Neural cell (in vitro differentiated cells): ENCODE measurements around the gene GBA2. TPM values are rescaled to one million over a fixed set of nuclear protein-coding genes. Genes with fewer than 3 reads are reported as not detected.

ENCODE experiments used
- H2AFZ ChIP-seq: fragments of 200-600, 300-800 bp; sonication (generic), shearing (Covaris generic); 2 replicates; pipeline ENCODE4 v1.6.0; 2014; ENCODE audit warnings: low read depth, mild to moderate bottlenecking, antibody characterized with exemption, low read length, moderate library complexity
- H3F3A ChIP-seq: fragments of 200-600 bp; shearing (Covaris generic); 2 replicates; pipeline ENCODE4 v1.6.1; 2016; ENCODE audit warnings: mild to moderate bottlenecking, moderate library complexity, mixed read lengths, antibody characterized with exemption, low read length; ENCODE audit not compliant: insufficient read depth, poor library complexity, severe bottlenecking
- H3K27ac ChIP-seq: fragments of 200-600, 300-800 bp; sonication (generic), shearing (Covaris generic); 2 replicates; pipeline ENCODE4 v1.5.1; 2014; ENCODE audit warnings: mild to moderate bottlenecking, low read length, moderate library complexity
- H3K27me3 ChIP-seq: fragments of 300-800, 200-600 bp; sonication (generic), shearing (Covaris generic); 2 replicates; pipeline ENCODE4 v1.6.0; 2014; ENCODE audit warnings: mild to moderate bottlenecking, low read depth, low read length, moderate library complexity; ENCODE audit not compliant: insufficient read depth
- H3K36me3 ChIP-seq: fragments of 300-800, 200-600 bp; sonication (generic), shearing (Covaris generic); 2 replicates; pipeline ENCODE4 v1.5.1; 2014; ENCODE audit warnings: mild to moderate bottlenecking, antibody characterized with exemption, low read length, moderate library complexity; ENCODE audit not compliant: insufficient read depth
- H3K4me2 ChIP-seq: fragments of 300-800, 200-600 bp; sonication (generic), shearing (Covaris generic); 2 replicates; pipeline ENCODE4 v1.6.0; 2014; ENCODE audit warnings: mild to moderate bottlenecking, low read length
- H3K4me3 ChIP-seq: fragments of 300-800, 200-600 bp; sonication (generic), shearing (Covaris generic); 2 replicates; pipeline ENCODE4 v1.5.1; 2014; ENCODE audit warnings: mild to moderate bottlenecking, low read length, moderate library complexity
- H3K79me2 ChIP-seq: fragments of 200-600 bp; shearing (Covaris generic); replicated peaks from 2 replicates; pipeline ENCODE4 v1.6.0; 2014; ENCODE audit warnings: mild to moderate bottlenecking, low read length, moderate library complexity; ENCODE audit not compliant: insufficient read depth
- H3K9ac ChIP-seq: fragments of 300-800, 200-600 bp; sonication (generic), shearing (Covaris generic); 2 replicates; pipeline ENCODE4 v1.6.1; 2016; ENCODE audit warnings: mild to moderate bottlenecking, low read length, mixed read lengths
- H3K9me2 ChIP-seq: fragments of 200-600 bp; shearing (Covaris generic); 2 replicates; pipeline ENCODE4 v1.6.1; 2016; ENCODE audit warnings: mild to moderate bottlenecking, low read length, mixed read lengths; ENCODE audit not compliant: insufficient read depth
- H3K9me3 ChIP-seq: fragments of 200-600, 300-800 bp; sonication (generic), shearing (Covaris generic); 2 replicates; pipeline ENCODE4 v1.6.1; 2016; ENCODE audit warnings: mild to moderate bottlenecking, mixed run types, low read length, moderate library complexity, mixed read lengths
- H4K20me1 ChIP-seq: fragments of 200-600 bp; shearing (Covaris generic); 2 replicates; pipeline ENCODE4 v1.6.1; 2016; ENCODE audit warnings: mild to moderate bottlenecking, mixed run types; ENCODE audit not compliant: insufficient read depth
- EP300 ChIP-seq: fragments of 450-650 bp; conservative IDR thresholded peaks from 2 replicates; pipeline ENCODE4 v1.6.1; 2014; ENCODE audit warnings: antibody characterized with exemption, mild to moderate bottlenecking, moderate library complexity; ENCODE audit not compliant: poor library complexity, severe bottlenecking
- EZH2 ChIP-seq: fragments of 200-600, 300-800 bp; shearing (Covaris generic), sonication (generic); IDR thresholded peaks from 2 replicates; pipeline ENCODE4 v1.6.1; 2014; ENCODE audit warnings: antibody characterized with exemption, low read length, borderline replicate concordance, mild to moderate bottlenecking; ENCODE audit not compliant: insufficient read depth, poor library complexity, severe bottlenecking
- MXI1 ChIP-seq: fragments of 450-650 bp; conservative IDR thresholded peaks from 2 replicates; pipeline ENCODE4 v1.6.1; 2014; ENCODE audit warnings: antibody characterized with exemption, mild to moderate bottlenecking; ENCODE audit not compliant: poor library complexity, severe bottlenecking
- POLR2AphosphoS5 ChIP-seq: IDR thresholded peaks from 2 replicates; pipeline ENCODE4 v1.6.1; 2012
- RAD21 ChIP-seq: fragments of 450-650 bp; conservative IDR thresholded peaks from 2 replicates; pipeline ENCODE4 v1.6.1; 2014; ENCODE audit warnings: antibody characterized with exemption, mild to moderate bottlenecking, moderate library complexity
- SMC3 ChIP-seq: fragments of 450-650 bp; conservative IDR thresholded peaks from 2 replicates; pipeline ENCODE4 v1.6.1; 2014; ENCODE audit warnings: antibody characterized with exemption, mild to moderate bottlenecking, moderate library complexity; ENCODE audit not compliant: poor library complexity
- TAF1 ChIP-seq: IDR thresholded peaks from 2 replicates; pipeline ENCODE4 v1.6.1; 2012; ENCODE audit warnings: low read depth
- polyA plus RNA-seq: library from polyadenylated mRNA; depleted of rRNA; stranded (reverse); fragments of >200 nt; gene quantifications from 2 replicates; pipeline ENCODE4 v1.2.3, GENCODE V29; 2014
- TF ChIP-seq, protein P1 (sequence below): fragments of 450-650 bp; IDR thresholded peaks from 2 replicates; pipeline ENCODE4 v1.5.1; 2014; ENCODE audit warnings: antibody characterized with exemption, mild to moderate bottlenecking, moderate library complexity; ENCODE audit not compliant: poor library complexity, severe bottlenecking
- TF ChIP-seq, protein P2 (sequence below): IDR thresholded peaks from 2 replicates; pipeline ENCODE4 v1.6.1; 2012; ENCODE audit warnings: borderline replicate concordance

The GBA2 gene
- polyA plus RNA-seq, 1 donor from 2014 or later = 113 TPM

DNA sequence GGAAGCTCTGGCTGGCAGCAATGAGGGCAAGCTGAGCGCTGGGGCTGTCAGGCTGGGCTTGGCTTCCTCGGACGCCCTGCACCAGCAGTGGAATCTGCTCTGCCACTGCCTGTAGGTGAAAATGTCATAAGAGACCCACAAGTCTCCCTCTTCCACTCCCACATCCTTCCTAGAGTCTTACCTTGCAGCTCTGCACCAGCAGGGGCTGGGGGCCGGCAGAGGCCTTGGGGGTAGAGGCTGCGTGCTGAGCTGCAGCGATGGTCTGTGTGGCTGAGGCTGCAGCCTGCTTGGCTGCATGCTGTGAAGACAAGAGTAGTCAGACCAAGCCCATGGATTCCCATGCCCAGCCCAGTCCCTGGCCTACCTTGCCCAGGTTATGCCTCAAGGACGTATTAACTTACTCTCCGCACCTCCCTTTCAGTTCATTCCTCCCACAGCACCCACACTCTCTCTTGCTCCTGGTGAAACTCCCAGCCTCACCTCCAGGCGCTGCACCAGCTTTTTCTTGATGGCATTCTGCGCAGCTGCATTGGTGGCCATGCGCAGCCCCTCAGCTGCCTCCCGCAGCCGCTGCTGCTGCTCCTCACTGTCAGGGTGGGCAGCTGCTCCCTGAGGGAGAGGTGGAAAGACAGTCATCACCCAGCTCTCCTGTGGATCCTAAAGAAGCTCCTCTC, 34.3 kb downstream of the GBA2 start:
- Histone ChIP-seq H4K20me1 (no peaks in the 10 kb centered on the region), H2AFZ (no peak overlapping the region), H3K36me3 (peaks cover 7% of the 10 kb centered on the region), H3K4me3 (no peak overlapping the region), H3K27me3 (no peaks in the 10 kb centered on the region), H3K9me2 (no peaks in the 10 kb centered on the region), H3K27ac (no peak overlapping the region), H3F3A (no peaks in the 10 kb centered on the region), H3K79me2 (no peaks in the 10 kb centered on the region), H3K9me3 (no peaks in the 10 kb centered on the region), H3K9ac (no peak overlapping the region), H3K4me2 (no peak overlapping the region)
- TF ChIP-seq EZH2 (no peak), MXI1 (no peak)
- TF ChIP-seq, protein P1, sequence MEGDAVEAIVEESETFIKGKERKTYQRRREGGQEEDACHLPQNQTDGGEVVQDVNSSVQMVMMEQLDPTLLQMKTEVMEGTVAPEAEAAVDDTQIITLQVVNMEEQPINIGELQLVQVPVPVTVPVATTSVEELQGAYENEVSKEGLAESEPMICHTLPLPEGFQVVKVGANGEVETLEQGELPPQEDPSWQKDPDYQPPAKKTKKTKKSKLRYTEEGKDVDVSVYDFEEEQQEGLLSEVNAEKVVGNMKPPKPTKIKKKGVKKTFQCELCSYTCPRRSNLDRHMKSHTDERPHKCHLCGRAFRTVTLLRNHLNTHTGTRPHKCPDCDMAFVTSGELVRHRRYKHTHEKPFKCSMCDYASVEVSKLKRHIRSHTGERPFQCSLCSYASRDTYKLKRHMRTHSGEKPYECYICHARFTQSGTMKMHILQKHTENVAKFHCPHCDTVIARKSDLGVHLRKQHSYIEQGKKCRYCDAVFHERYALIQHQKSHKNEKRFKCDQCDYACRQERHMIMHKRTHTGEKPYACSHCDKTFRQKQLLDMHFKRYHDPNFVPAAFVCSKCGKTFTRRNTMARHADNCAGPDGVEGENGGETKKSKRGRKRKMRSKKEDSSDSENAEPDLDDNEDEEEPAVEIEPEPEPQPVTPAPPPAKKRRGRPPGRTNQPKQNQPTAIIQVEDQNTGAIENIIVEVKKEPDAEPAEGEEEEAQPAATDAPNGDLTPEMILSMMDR = no peak

DNA sequence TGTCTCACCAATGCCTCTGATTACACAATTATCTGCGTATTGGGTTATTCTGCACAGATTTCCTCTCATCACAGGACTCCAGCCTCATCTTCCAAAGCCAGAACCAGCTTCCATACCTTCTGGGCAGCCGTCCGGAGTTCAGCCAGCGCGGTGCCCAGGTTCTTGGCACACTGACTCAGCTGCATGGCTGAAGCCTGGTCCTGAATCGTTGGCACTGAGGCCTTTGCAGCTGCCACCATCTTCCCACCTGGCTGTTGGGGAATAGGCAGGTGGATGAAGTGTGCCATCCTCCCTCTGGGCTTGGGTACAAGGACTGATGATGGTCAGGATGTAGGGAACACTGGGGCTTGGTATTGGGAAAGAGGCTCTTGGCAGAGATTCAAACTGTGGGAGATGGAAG, 34.9 kb downstream of the GBA2 start:
- H4K20me1 ChIP-seq = no peaks in the 10 kb centered on the region
- TF ChIP-seq RAD21 = no peak
- TF ChIP-seq, protein P2, sequence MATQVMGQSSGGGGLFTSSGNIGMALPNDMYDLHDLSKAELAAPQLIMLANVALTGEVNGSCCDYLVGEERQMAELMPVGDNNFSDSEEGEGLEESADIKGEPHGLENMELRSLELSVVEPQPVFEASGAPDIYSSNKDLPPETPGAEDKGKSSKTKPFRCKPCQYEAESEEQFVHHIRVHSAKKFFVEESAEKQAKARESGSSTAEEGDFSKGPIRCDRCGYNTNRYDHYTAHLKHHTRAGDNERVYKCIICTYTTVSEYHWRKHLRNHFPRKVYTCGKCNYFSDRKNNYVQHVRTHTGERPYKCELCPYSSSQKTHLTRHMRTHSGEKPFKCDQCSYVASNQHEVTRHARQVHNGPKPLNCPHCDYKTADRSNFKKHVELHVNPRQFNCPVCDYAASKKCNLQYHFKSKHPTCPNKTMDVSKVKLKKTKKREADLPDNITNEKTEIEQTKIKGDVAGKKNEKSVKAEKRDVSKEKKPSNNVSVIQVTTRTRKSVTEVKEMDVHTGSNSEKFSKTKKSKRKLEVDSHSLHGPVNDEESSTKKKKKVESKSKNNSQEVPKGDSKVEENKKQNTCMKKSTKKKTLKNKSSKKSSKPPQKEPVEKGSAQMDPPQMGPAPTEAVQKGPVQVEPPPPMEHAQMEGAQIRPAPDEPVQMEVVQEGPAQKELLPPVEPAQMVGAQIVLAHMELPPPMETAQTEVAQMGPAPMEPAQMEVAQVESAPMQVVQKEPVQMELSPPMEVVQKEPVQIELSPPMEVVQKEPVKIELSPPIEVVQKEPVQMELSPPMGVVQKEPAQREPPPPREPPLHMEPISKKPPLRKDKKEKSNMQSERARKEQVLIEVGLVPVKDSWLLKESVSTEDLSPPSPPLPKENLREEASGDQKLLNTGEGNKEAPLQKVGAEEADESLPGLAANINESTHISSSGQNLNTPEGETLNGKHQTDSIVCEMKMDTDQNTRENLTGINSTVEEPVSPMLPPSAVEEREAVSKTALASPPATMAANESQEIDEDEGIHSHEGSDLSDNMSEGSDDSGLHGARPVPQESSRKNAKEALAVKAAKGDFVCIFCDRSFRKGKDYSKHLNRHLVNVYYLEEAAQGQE = no peak
- TF ChIP-seq MXI1 = no peak
- TF ChIP-seq, protein P1 = no peak
- no peak for TF ChIP-seq EZH2
- no peak for TF ChIP-seq EP300
- no peak for TF ChIP-seq POLR2AphosphoS5
- no peak for TF ChIP-seq SMC3
- TF ChIP-seq TAF1 = no peak
- no peaks in the 10 kb centered on the region for H3K9me3 ChIP-seq
- no peak overlapping the region for H3K9ac ChIP-seq
- no peak overlapping the region for H3K4me2 ChIP-seq
- no peak overlapping the region for H3K27ac ChIP-seq
- H3K4me3 ChIP-seq = no peak overlapping the region
- no peak overlapping the region for H2AFZ ChIP-seq
- no peaks in the 10 kb centered on the region for H3K27me3 ChIP-seq
- H3K9me2 ChIP-seq = no peaks in the 10 kb centered on the region
- H3K79me2 ChIP-seq = no peaks in the 10 kb centered on the region
- H3F3A ChIP-seq = no peaks in the 10 kb centered on the region
- peaks cover 7% of the 10 kb centered on the region for H3K36me3 ChIP-seq
